Smooth muscle cell (in vitro differentiated cells): ENCODE results near the gene MATN1. TPM values are rescaled to one million over a fixed set of nuclear protein-coding genes. Genes with fewer than 3 reads are reported as not detected.

Experiments used
- DNase-seq: peaks from one replicate; lab custom pipeline; 2025; ENCODE audit not compliant: unreplicated experiment; lab: John Stamatoyannopoulos, UW
- H2AFZ ChIP-seq: fragments of 200-600 bp; sonication (generic); 2 replicates; pipeline ENCODE4 v1.6.0; 2016; ENCODE audit warnings: antibody characterized with exemption, low read depth, mild to moderate bottlenecking
- H3F3A ChIP-seq: fragments of 200-600 bp; sonication (generic); 2 replicates; pipeline ENCODE4 v1.6.0; 2017; ENCODE audit warnings: antibody characterized with exemption, low read depth
- H3K27ac ChIP-seq: fragments of 200-600 bp; sonication (generic); 2 replicates; pipeline ENCODE4 v1.5.1; 2016; ENCODE audit warnings: low read depth, mild to moderate bottlenecking
- H3K27me3 ChIP-seq: fragments of 200-600 bp; sonication (generic); 2 replicates; pipeline ENCODE4 v1.6.1; 2016; ENCODE audit warnings: low read depth, mild to moderate bottlenecking
- H3K36me3 ChIP-seq: fragments of 200-600 bp; sonication (generic); 2 replicates; pipeline ENCODE4 v1.5.1; 2016; ENCODE audit warnings: low read depth
- H3K4me1 ChIP-seq: fragments of 200-600 bp; sonication (generic); 2 replicates; pipeline ENCODE4 v1.5.1; 2016; ENCODE audit warnings: low read depth
- H3K4me2 ChIP-seq: fragments of 200-600 bp; sonication (generic); 2 replicates; pipeline ENCODE4 v1.6.0; 2016; ENCODE audit warnings: mild to moderate bottlenecking
- H3K4me3 ChIP-seq: fragments of 200-600 bp; sonication (generic); 2 replicates; pipeline ENCODE4 v1.5.1; 2016; ENCODE audit warnings: mild to moderate bottlenecking
- H3K79me2 ChIP-seq: fragments of 200-600 bp; sonication (generic); 2 replicates; pipeline ENCODE4 v1.6.0; 2016; ENCODE audit warnings: low read depth, mild to moderate bottlenecking
- H3K9ac ChIP-seq: fragments of 200-600 bp; sonication (generic); 2 replicates; pipeline ENCODE4 v1.6.0; 2016; ENCODE audit warnings: low read depth
- H3K9me3 ChIP-seq: fragments of 200-600 bp; sonication (generic); replicated peaks from 2 replicates; pipeline ENCODE4 v1.5.1; 2016; ENCODE audit warnings: low read depth
- H4K20me1 ChIP-seq: fragments of 200-600 bp; sonication (generic); 2 replicates; pipeline ENCODE4 v1.6.0; 2016; ENCODE audit warnings: low read depth
- WGBS: methylation state at CpG from one replicate; pipeline ENCODE4 v1.1.7; 2016; ENCODE audit warnings: low lambda C conversion rate; 5-methylcytosine and 5-hydroxymethylcytosine counted together
- polyA plus RNA-seq: library from polyadenylated mRNA; unstranded; fragments of >200 nt; fragmentation: Nextera tagmentation; extraction: Ambion mirVana; gene quantifications from 2 replicates; pipeline ENCODE4 v1.2.1, GENCODE V29; 2016
- total RNA-seq: library from RNA; depleted of rRNA; stranded (reverse); fragments of >200 nt; gene quantifications from 2 replicates; pipeline ENCODE4 v1.2.3, GENCODE V29; 2014
- TF ChIP-seq, protein P1 (sequence below): fragments of 200-600 bp; sonication (generic); IDR thresholded peaks from 2 replicates; pipeline ENCODE4 v1.5.1; 2017; ENCODE audit warnings: borderline replicate concordance, mild to moderate bottlenecking, antibody characterized with exemption; ENCODE audit not compliant: insufficient read depth, poor library complexity, severe bottlenecking

MATN1 gene
- total and polyA plus RNA-seq, 2 experiments from 2014 or later, result 0.40 to 2.0 TPM

DNA sequence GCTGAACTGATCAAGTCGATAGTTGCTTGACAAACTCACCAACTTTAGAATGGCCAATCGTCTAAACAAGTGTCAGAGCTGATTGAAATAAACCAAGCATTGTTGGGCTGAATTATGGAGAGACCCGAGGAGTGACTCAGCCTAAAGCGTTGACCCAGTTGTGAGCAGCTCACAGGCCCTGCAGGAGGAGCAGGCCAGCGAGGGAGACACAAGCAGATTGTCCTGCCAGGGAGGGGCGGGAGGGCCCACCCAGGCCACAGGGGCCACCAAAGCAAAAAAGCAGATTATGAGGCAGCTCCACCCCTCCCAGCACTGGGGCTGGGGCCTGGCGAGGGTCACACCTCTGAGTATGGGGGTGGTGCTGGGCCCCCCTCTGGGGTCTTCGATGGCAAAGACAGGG is 10.1 kb upstream of the MATN1 start:
- Histone ChIP-seq H3K4me3 (no peak overlapping the region), H3K27ac (no peak overlapping the region), H3K36me3 (no peaks in the 10 kb centered on the region), H3K9ac (no peak overlapping the region), H3F3A (no peaks in the 10 kb centered on the region), H3K4me2 (peak overlapping the region; percentile 6), H4K20me1 (no peaks in the 10 kb centered on the region), H2AFZ (no peak overlapping the region), H3K27me3 (no peaks in the 10 kb centered on the region), H3K9me3 (no peaks in the 10 kb centered on the region), H3K4me1 (no peaks in the 10 kb centered on the region), H3K79me2 (no peaks in the 10 kb centered on the region)
- no peak for DNase-seq
- WGBS, result 54% methylated on average over 8 of the region's 8 CpGs
- TF ChIP-seq, protein P1, sequence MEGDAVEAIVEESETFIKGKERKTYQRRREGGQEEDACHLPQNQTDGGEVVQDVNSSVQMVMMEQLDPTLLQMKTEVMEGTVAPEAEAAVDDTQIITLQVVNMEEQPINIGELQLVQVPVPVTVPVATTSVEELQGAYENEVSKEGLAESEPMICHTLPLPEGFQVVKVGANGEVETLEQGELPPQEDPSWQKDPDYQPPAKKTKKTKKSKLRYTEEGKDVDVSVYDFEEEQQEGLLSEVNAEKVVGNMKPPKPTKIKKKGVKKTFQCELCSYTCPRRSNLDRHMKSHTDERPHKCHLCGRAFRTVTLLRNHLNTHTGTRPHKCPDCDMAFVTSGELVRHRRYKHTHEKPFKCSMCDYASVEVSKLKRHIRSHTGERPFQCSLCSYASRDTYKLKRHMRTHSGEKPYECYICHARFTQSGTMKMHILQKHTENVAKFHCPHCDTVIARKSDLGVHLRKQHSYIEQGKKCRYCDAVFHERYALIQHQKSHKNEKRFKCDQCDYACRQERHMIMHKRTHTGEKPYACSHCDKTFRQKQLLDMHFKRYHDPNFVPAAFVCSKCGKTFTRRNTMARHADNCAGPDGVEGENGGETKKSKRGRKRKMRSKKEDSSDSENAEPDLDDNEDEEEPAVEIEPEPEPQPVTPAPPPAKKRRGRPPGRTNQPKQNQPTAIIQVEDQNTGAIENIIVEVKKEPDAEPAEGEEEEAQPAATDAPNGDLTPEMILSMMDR, result no peak

DNA sequence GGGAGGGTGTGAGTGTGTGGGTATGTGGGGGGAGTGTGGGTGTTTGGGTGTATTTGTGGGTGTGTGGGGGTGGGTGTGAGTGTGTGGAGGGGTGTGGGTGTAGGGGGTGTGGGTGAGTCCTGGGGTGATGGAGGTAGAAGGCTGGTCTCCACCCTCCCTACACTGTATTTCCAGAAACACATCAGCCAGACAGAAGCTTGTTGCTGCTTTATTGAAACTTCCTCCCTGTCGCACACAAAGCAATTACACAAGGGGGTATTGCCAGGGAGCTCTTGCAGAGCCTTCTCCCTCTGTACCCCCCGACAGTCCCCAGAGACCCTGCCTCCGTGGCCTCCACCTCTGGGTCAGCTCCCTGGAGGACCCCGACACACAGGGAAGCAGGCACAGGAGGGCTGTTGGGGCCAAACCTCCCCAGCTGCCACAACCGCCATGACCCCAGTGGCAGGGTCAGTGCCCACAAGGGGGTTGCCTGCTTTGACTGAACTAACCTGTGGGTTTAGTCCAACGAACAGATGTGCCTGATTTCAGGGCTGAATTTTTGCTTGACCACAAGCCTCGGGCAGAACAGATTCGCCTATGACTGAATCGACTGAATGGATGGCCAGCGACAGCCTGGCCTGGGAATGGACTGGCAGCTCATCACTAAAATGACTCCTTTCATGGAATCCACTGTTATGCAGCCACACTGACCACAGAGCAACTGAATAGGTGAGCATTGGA is 9.1 kb upstream of the MATN1 start:
- Histone ChIP-seq H3K4me3 (no peak overlapping the region), H4K20me1 (no peaks in the 10 kb centered on the region), H3K9ac (no peak overlapping the region), H3K9me3 (no peaks in the 10 kb centered on the region), H2AFZ (no peak overlapping the region), H3K4me2 (no peak overlapping the region), H3K36me3 (no peaks in the 10 kb centered on the region), H3K27me3 (no peaks in the 10 kb centered on the region), H3F3A (no peaks in the 10 kb centered on the region), H3K27ac (no peak overlapping the region), H3K79me2 (no peaks in the 10 kb centered on the region), H3K4me1 (no peaks in the 10 kb centered on the region)
- TF ChIP-seq, protein P1, result no peak
- DNase-seq, result no peak
- 73% methylated on average over 10 of the region's 10 CpGs for whole genome bisulfite sequencing

DNA sequence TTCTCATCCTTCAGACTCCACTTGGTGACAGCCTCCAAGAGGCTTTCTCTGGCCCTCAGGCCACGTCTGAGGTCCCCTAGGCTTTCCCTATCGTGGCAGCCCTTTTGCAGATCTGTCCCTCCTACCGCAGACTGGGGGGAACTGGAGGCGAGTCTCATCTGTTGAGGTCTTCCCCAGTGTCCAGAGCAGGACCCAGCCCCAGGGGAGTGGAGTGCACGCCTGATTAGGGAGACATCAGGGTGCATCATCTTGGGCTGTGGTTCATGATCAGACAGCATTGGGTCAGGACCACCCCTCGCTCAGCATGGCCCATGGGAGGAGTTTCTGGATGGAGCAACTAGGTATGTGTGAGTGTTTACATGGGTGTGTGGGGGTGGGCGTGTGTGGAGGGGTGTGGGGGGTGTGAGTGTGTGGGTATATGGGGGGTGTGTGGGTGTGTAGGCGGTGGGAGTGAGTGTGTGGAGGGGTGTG is 8.5 kb upstream of the MATN1 start:
- Histone ChIP-seq H4K20me1 (no peaks in the 10 kb centered on the region), H3K27me3 (no peaks in the 10 kb centered on the region), H3K4me1 (peaks cover under 1% of the 10 kb centered on the region), H3K4me3 (no peak overlapping the region), H3K9me3 (no peaks in the 10 kb centered on the region), H3K79me2 (no peaks in the 10 kb centered on the region), H3F3A (no peaks in the 10 kb centered on the region), H2AFZ (no peak overlapping the region), H3K27ac (no peak overlapping the region), H3K36me3 (no peaks in the 10 kb centered on the region), H3K9ac (no peak overlapping the region), H3K4me2 (no peak overlapping the region)
- no peak for DNase-seq
- TF ChIP-seq, protein P1, result no peak
- 92% methylated on average over 8 of the region's 8 CpGs for WGBS

DNA sequence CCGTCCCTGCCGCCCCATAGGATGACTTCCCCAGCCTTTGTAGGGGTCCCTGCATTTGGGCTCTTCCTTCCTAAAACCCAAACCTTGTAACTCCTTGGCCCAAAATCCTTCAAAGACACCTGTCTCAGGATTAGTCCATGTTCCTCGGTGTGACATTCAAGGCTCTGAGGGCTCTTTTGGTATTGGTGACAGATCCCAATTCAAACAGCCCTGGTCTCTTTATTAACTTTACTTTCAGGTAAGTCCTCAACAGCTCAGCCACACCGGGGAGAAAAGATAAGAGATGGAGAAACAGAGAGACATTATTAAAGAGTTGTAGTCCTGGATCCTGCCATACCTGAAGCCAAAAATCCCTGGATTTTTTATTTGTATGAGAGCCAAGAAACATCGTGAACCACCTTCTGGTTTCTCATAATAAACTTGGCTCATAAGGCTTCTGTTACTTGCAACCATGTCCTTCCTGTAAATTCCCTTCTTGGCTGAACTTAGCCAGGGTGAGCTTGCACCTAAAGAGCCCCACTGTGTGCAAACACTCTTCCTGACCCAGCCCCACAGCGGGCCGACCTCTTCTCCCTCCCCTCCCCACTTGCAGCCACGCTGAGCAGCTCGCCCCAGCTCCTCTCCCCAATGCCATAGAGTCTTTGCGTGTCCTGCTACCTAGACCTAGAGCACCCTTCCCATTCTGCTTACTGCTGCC is 7.9 kb upstream of the MATN1 start:
- peaks cover 7% of the 10 kb centered on the region for H3K4me1 ChIP-seq
- no peaks in the 10 kb centered on the region for H3K79me2 ChIP-seq
- peaks cover 2% of the 10 kb centered on the region for H3F3A ChIP-seq
- H3K4me3 ChIP-seq, result no peak overlapping the region
- H3K27me3 ChIP-seq, result no peaks in the 10 kb centered on the region
- WGBS, result 92% methylated on average over 10 of the region's 10 CpGs
- H3K9me3 ChIP-seq, result no peaks in the 10 kb centered on the region
- H3K4me2 ChIP-seq, result no peak overlapping the region
- H2AFZ ChIP-seq, result no peak overlapping the region
- TF ChIP-seq, protein P1, result no peak
- H3K36me3 ChIP-seq, result no peaks in the 10 kb centered on the region
- H4K20me1 ChIP-seq, result no peaks in the 10 kb centered on the region
- DNase-seq, result no peak
- H3K27ac ChIP-seq, result no peak overlapping the region
- H3K9ac ChIP-seq, result no peak overlapping the region
